ENCODE data around the gene MTPN.

DNA sequence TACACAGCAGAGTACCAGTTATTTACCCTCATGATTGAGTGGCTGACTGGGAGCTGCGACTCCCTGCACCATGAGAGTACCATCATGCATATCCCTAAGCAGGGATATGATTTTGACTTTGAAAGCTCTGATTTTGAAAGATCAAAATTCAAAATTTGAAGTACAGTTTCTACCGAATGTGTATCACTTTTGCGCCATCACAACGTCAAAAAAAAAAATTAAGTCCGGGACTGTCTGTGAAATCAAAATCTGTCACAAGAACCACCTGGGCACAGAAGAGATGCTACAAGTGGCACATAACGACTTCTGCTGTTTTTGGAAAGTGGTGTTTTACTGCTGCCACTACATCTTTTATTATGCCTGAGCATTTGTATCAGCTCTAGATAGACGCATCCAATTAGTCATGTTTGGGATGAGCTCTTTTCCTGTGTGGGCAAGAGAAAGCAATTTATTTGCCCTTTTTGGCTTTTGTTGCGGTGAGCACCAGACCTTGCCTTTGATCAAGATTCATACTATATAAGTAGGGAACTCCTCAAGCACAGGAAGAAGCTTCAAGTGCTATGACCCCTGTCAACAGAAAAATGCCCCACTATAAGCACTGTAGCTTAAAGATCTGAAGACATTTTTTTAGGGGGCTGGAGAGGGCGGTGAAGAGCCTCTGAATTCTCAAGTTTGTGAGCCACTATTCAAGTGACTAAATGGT is 10.7 kb downstream of the MTPN start:
- TF ChIP-seq POLR2AphosphoS5 (IDR thresholded peaks at IDR 0.05; ENCODE audit: borderline replicate concordance, low read depth, low read length) (no peak), EZH2 (IDR thresholded peaks at IDR 0.05) (no peak), FOXP2 (optimal IDR thresholded peaks at IDR 0.05; ENCODE audit: control extremely low read depth, extremely low read length, insufficient read depth) (no peak)
